HG03565 (cell line): ENCODE results near the gene A1BG.
"Not testable (repeated sequence)": the region's sequence is repeated elsewhere in the genome, so short reads cannot be mapped to it uniquely, and the experiment has no call there.

Experiments
- ATAC-seq: cut with Tn5 transposase; IDR thresholded peaks from one replicate; pipeline ENCODE4 v1.9.1; 2021; ENCODE audit warnings: mild to moderate bottlenecking, moderate library complexity; ENCODE audit not compliant: unreplicated experiment

The A1BG gene

GRCh38 chr19:58361900-58362271 is 8.6 kb upstream of the A1BG start:
- peak; percentile 1 for ATAC-seq

GRCh38 chr19:58357481-58358145 is 4.3 kb upstream of the A1BG start:
- ATAC-seq, result no peak

- ATAC-seq, result no peak
Observed at GRCh38 chr19:58356766-58357480, 3.6 kb upstream of the A1BG start.

GRCh38 chr19:58355908-58356765 is 2.8 kb upstream of the A1BG start:
- ATAC-seq, result no peak

GRCh38 chr19:58355215-58355796 is 2.0 kb upstream of the A1BG start:
- ATAC-seq, result no peak

GRCh38 chr19:58354478-58355030 is 1.3 kb upstream of the A1BG start:
- ATAC-seq, result no peak

GRCh38 chr19:58353717-58354477 is 605 bp upstream of the A1BG start:
- ATAC-seq, result no peak

- no peak for ATAC-seq
Observed at GRCh38 chr19:58351990-58352755, 1.1 kb downstream of the A1BG start.

- no peak for ATAC-seq
Observed at GRCh38 chr19:58351558-58351878, 1.8 kb downstream of the A1BG start.

GRCh38 chr19:58350871-58351557 is 2.3 kb downstream of the A1BG start:
- no peak for ATAC-seq

GRCh38 chr19:58350001-58350861 is 3.1 kb downstream of the A1BG start:
- ATAC-seq, result no peak

GRCh38 chr19:58349590-58349989 is 3.7 kb downstream of the A1BG start:
- ATAC-seq, result no peak

- ATAC-seq, result not testable (repeated sequence)
Observed at GRCh38 chr19:58348080-58348479, 5.2 kb downstream of the A1BG start.

- ATAC-seq, result peak; percentile 74
Observed at GRCh38 chr19:58346961-58347929, 6.0 kb downstream of the A1BG start.

GRCh38 chr19:58345558-58345957 is 7.7 kb downstream of the A1BG start:
- ATAC-seq, result no peak

GRCh38 chr19:58338825-58339558 is 14.3 kb downstream of the A1BG start:
- no peak for ATAC-seq
